GM19468 (cell line): Measurements from ENCODE around the gene SBSN.

Source experiments
- ATAC-seq: cut with Tn5 transposase; IDR thresholded peaks from one replicate; pipeline ENCODE4 v1.9.1; 2021; ENCODE audit warnings: mild to moderate bottlenecking, moderate library complexity, moderate number of reproducible peaks; ENCODE audit not compliant: unreplicated experiment; ENCODE audit errors: extremely low read depth

SBSN gene

DNA sequence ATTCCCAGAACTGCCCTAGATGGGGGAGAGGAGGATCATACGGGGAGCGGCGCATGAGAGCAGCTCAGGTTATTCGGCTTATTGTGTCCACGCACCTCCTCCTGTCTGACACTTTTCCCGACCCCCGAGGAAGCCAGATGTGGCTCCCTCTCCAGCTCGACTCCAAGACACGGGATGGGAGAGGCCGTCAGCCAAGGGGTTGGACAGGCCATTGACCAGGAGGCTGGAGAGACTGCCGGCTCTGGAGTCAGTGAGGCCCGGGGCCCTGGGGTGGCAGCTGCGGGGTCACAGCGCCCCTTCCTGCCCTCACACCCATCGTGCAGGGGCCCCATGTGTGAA, 17.5 kb downstream of the SBSN start:
- no peak for ATAC-seq

- no peak for ATAC-seq
Observed at GRCh38 chr19:35509861-35510625, 18.1 kb downstream of the SBSN start.

GRCh38 chr19:35509018-35509652, 19.0 kb downstream of the SBSN start:
- ATAC-seq = no peak

GRCh38 chr19:35508129-35508528, 20.0 kb downstream of the SBSN start:
- ATAC-seq = no peak

- no peak for ATAC-seq
Observed at GRCh38 chr19:35507561-35507960, 20.6 kb downstream of the SBSN start.

DNA sequence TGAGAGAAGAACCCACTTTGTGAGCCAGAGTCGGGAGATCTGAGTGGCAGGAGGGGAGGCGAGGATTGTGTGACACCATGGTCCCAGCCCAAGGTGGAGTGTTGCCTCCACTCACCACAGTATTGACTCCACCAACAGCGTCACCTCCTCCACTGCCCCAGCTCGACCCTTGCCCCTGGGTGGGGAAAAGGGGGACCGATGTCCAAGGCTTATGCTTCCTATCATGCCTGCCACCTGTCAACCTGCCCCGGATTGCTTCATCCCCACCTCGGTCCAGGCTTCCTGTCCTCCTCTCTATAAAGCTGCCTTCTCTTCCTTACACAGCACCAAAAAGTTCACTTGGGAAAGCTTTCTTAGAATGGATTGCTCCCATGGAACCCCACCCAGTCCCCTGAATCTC, 22.1 kb downstream of the SBSN start:
- ATAC-seq = no peak

GRCh38 chr19:35502751-35503150, 25.4 kb downstream of the SBSN start:
- ATAC-seq = no peak

- no peak for ATAC-seq
Observed at GRCh38 chr19:35501684-35502083, 26.4 kb downstream of the SBSN start.

DNA sequence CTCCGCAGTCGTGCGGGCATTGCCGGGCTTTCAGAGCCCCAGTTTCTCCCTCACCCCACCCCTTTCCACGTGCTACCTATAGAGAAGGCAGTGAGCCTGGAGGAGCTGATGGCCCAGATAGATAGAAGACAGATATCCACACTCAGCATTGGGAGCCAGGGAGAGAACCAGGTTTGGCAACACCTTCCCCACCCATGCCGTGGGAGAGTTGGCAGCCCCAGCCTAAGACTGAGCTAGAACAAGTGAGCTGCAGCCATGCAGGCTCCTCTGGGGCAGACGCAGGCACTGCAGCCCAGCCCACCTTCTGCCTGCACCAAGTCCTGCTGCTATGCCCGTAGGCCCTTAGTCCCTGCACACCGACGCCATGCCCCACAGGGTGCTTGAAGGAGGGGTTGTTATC, 27.5 kb downstream of the SBSN start:
- ATAC-seq = no peak

- no peak for ATAC-seq
Observed at GRCh38 chr19:35498984-35499527, 29.1 kb downstream of the SBSN start.

DNA sequence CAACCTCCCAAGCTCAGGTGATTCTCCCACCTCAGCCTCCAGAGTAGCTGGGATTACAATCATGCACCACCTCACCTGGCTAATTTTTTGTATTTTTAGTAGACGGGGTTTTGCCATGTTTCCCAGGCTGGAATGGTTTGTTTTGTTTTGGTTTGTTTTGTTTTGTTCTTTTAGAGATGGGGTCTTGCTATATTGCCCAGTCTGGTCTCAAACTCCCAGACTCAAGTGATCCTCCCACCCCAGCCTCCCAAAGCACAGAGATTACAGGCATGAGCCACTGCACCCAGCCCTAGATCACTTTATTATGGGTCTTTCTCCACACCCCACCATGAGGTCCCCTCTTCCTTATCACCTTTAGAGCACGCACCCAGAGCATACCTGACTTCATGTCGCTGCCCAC, 29.9 kb downstream of the SBSN start:
- no peak for ATAC-seq

- ATAC-seq = no peak
Observed at GRCh38 chr19:35497406-35497805, 30.7 kb downstream of the SBSN start.

GRCh38 chr19:35495107-35496064, 32.7 kb downstream of the SBSN start:
- no peak for ATAC-seq

- ATAC-seq = no peak
Observed at GRCh38 chr19:35493971-35494370, 34.1 kb downstream of the SBSN start.

- ATAC-seq = no peak
Observed at GRCh38 chr19:35491836-35492360, 36.2 kb downstream of the SBSN start.

DNA sequence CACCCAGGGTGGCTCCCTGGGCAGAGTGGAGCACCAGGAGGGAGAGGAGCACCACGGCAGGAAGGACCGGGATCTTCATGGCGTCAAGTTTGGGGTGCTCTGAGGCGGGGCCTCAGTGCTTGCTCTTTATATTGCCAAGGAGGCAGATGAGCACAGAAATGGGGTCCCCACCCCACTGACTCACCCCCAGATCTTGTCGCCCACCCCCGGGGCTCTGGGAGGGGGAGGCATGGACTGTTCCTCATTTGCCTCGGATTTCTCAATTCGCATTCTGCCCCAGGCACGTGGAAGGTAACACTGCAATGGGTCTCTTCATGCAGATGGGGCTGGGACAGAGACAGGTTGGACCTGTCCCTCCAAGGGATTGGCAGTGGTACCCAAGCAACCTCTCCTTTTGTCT, 37.7 kb downstream of the SBSN start, which contains the start of gene KRTDAP:
TSS of gene KRTDAP (minus strand) at position 101 of the 400 bp plus-strand sequence. CDS start at position 79, 22 bp downstream.
- no peak for ATAC-seq

GRCh38 chr19:35488677-35489076, 39.4 kb downstream of the SBSN start:
- no peak for ATAC-seq

DNA sequence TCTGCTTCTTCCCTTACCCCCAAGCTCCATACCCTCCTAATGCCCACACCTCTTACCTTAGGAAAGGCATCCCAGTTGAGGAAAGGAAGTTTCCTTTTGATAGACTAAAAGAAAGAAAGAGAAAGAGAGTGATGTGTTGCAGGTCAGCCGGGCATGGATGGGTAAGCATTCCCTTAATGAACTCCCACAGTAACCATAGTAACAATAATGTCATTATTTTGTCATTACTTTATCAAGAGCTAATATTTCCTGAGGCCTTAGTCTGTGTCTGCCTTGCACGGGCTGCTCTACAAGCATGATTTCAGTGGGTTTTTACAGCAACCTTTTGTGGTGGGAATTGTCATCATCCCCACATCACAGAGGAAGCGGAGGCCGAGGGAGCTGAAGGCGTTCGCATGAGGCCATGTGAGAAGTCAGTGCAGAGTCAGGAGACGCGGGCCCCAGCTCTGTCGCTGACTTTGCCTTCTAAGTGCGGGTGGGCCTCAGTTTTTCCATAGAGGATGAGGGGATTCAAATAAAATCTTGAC, 40.4 kb downstream of the SBSN start:
- no peak for ATAC-seq

- ATAC-seq = no peak
Observed at GRCh38 chr19:35486268-35486708, 41.8 kb downstream of the SBSN start.
